ENCODE results near the gene ASTN1.

The ASTN1 gene

GRCh38 chr1:176869577-176869976 lies 294.9 kb downstream of the ASTN1 start:
- no peak for DNase-seq

GRCh38 chr1:176866011-176866714 lies 298.3 kb downstream of the ASTN1 start:
- DNase-seq: no peak

- no peak for DNase-seq
Measured at GRCh38 chr1:176864211-176864610, 300.3 kb downstream of the ASTN1 start.

GRCh38 chr1:176863613-176864012 lies 300.9 kb downstream of the ASTN1 start:
- DNase-seq: peak; percentile 61

GRCh38 chr1:176858433-176858916 lies 306.0 kb downstream of the ASTN1 start:
- DNase-seq: no peak

- DNase-seq: peak; percentile 65
Measured at GRCh38 chr1:176857632-176858031, 306.9 kb downstream of the ASTN1 start.

- DNase-seq: no peak
Measured at GRCh38 chr1:176854758-176855745, 309.5 kb downstream of the ASTN1 start.

- DNase-seq: peak; percentile 77
Measured at GRCh38 chr1:176854121-176854520, 310.4 kb downstream of the ASTN1 start.

- DNase-seq: no peak
Measured at GRCh38 chr1:176853503-176853902, 311.0 kb downstream of the ASTN1 start.

- no peak for DNase-seq
Measured at GRCh38 chr1:176852124-176852523, 312.4 kb downstream of the ASTN1 start.

- DNase-seq: peak; percentile 67
Measured at GRCh38 chr1:176850871-176851270, 313.6 kb downstream of the ASTN1 start.

- no peak for DNase-seq
Measured at GRCh38 chr1:176849281-176849680, 315.2 kb downstream of the ASTN1 start.

- DNase-seq: peak; percentile 96
Measured at GRCh38 chr1:176847052-176847451, 317.5 kb downstream of the ASTN1 start.

- DNase-seq: peak; percentile 64
Measured at GRCh38 chr1:176843352-176844297, 320.9 kb downstream of the ASTN1 start.

- DNase-seq: no peak
Measured at GRCh38 chr1:176841238-176841637, 323.3 kb downstream of the ASTN1 start.

- DNase-seq: no peak
Measured at GRCh38 chr1:176839216-176839615, 325.3 kb downstream of the ASTN1 start.

- DNase-seq: no peak
Measured at GRCh38 chr1:176838276-176838995, 326.1 kb downstream of the ASTN1 start.

- no peak for DNase-seq
Measured at GRCh38 chr1:176837708-176838107, 326.8 kb downstream of the ASTN1 start.

- DNase-seq: no peak
Measured at GRCh38 chr1:176831150-176831549, 333.4 kb downstream of the ASTN1 start.

GRCh38 chr1:176829261-176829660 lies 335.3 kb downstream of the ASTN1 start:
- no peak for DNase-seq

- DNase-seq: no peak
Measured at GRCh38 chr1:176826265-176826664, 338.2 kb downstream of the ASTN1 start.

Data from islet precursor cell (in vitro differentiated cells).